C4-2B (cell line): Measurements from ENCODE around the gene SCAANT1.

ENCODE experiments used
- ZFX ChIP-seq: fragments of 450-650 bp; IDR thresholded peaks from 2 replicates; pipeline ENCODE4 v1.6.1; 2017
- TF ChIP-seq, protein P1 (sequence below): fragments of 450-650 bp; conservative IDR thresholded peaks from 2 replicates; pipeline ENCODE4 v1.5.1; 2017; ENCODE audit warnings: mild to moderate bottlenecking

DNA sequence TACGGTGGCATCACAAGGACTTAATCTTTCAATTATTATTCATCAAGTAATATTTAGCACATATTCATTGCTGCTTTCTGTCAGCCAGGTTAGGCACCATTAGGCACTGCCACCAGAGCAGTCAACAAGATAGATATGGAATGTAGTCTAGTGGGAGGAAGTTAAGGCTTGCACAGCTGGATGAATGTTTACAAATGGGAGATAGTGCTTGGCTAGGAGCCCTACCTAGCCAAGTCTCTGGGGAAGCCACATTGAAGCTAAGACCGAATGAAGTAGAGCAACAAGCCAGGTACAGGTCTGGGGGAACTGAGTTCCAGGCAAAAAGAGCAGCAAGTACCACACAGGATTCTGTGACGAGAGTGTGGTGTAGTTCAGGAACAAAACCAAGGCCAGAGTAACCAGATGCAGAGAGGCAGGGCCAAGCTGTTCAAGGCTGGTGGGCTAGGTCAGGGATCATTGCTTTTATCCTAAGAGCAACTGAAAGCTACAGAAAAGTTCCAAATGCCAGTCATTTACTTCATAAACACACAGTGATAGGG lies 33.4 kb upstream of the SCAANT1 start:
- TF ChIP-seq, protein P1, sequence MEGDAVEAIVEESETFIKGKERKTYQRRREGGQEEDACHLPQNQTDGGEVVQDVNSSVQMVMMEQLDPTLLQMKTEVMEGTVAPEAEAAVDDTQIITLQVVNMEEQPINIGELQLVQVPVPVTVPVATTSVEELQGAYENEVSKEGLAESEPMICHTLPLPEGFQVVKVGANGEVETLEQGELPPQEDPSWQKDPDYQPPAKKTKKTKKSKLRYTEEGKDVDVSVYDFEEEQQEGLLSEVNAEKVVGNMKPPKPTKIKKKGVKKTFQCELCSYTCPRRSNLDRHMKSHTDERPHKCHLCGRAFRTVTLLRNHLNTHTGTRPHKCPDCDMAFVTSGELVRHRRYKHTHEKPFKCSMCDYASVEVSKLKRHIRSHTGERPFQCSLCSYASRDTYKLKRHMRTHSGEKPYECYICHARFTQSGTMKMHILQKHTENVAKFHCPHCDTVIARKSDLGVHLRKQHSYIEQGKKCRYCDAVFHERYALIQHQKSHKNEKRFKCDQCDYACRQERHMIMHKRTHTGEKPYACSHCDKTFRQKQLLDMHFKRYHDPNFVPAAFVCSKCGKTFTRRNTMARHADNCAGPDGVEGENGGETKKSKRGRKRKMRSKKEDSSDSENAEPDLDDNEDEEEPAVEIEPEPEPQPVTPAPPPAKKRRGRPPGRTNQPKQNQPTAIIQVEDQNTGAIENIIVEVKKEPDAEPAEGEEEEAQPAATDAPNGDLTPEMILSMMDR = no peak
- TF ChIP-seq ZFX = no peak
